Raji (cell line): Measurements from ENCODE around the gene KRT74.

Experiments
- POLR2A ChIP-seq: IDR thresholded peaks from 2 replicates; pipeline ENCODE4 v1.6.1; 2011; ENCODE audit warnings: low read depth, low read length, control low read depth; ENCODE audit not compliant: insufficient read depth

Gene KRT74

GRCh38 chr12:52573743-52574142 is at the start of gene KRT74:
Gene KRT74, minus strand, starts transcription at chr12:52573843. Its CDS starts 66 bp downstream, at chr12:52573777.
- TF ChIP-seq POLR2A, result no peak

GRCh38 chr12:52622349-52622748 is 48.7 kb upstream of the KRT74 start:
- TF ChIP-seq POLR2A, result no peak

DNA sequence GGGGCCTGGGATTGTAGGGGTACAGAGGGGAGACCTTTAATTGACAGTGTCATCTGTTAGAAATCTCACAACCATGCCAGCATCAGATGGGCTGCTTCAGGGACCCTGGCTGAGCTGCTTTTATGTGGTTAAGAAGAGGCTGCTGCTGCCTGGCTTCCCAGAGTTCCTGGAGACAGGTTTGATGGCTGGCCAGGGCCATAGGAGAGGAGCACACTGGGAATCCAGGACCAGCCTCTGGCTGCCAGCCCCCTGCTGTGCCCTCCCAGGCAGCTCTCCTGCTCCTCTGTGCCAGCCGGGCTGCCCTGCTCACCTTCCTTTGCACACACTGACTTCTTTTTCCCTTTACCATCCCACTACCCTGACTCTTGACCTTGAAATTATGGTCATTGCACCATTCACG is 45.2 kb upstream of the KRT74 start:
- TF ChIP-seq POLR2A, result no peak

GRCh38 chr12:52618216-52618615 is 44.6 kb upstream of the KRT74 start, which contains the start of gene KRT73:
Gene KRT73, minus strand, starts transcription at chr12:52618559. Its CDS starts 35 bp downstream, at chr12:52618524.
- no peak for TF ChIP-seq POLR2A

DNA sequence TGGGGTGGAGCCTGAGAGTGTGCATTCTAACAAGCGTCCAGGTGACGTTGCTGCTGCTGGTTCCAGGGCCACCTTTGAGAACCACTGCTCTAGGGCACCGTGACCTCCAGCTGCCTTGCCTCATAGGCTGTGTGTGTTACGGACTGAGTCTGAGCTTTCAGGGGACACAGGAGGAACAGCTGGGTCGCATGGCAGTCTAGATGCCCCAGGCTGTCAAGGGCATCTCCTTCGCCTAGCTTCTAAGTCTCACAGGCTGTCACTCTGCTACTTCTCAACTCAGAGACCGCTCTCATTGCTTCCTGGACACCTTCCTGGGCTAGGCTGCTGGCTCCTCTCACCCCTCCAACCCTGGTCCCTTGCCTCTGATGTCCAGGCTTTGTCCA is 43.8 kb upstream of the KRT74 start:
- no peak for TF ChIP-seq POLR2A

- no peak for TF ChIP-seq POLR2A
Measured at GRCh38 chr12:52616680-52617402, 43.2 kb upstream of the KRT74 start.

DNA sequence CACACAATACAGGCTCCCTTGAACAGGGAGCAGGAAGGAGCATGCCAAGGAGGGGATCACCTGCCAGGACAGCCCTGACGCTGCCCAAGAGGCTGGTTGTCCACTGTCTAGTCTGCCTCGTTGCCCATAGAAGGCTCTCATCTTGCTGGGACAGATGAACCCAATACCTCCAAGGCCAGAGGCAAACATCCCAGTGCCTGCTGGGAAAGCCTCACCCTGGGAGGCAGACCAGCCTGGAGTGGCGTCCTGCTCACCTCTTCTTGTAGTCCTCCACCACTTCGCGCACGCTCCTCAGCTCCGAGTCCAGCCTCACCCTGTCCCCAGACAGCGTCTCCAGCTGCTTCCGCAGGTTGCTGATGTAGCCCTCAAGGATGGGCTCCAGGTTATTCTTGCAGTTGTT is 42.3 kb upstream of the KRT74 start:
- TF ChIP-seq POLR2A, result no peak

DNA sequence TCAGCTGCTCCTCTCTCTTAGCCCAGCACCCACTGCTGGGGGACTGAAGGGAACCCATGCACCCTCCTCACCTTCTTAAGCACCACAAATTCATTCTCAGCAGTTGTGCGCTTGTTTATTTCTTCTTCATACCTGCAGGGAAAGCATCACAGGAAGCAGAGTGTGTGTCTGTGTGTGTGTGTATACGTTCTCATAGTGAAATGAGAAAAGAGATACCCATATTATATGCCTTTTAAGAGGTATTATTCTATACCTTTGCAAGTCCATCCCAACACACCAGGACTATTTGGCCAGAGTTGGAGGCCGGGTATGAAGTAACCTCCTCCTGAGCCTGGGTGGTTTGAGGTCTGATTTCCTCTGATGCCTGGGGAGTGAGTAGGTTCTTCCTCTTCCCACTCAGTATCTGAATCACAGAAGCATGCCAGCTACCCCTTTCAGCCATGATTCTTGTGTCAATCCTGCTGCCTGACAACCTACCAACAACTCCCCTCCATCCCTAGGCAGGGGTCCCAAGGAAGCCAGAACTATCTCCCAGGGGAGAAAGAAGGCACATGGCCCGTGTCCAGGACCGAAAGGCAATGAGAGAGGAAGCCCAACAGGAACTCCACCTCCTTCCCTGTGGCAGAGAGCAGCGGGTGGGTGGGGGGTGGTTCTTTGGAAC is 41.7 kb upstream of the KRT74 start:
- TF ChIP-seq POLR2A, result no peak

GRCh38 chr12:52614381-52615207 is 41.0 kb upstream of the KRT74 start:
- no peak for TF ChIP-seq POLR2A

GRCh38 chr12:52613384-52614030 is 39.9 kb upstream of the KRT74 start:
- no peak for TF ChIP-seq POLR2A

DNA sequence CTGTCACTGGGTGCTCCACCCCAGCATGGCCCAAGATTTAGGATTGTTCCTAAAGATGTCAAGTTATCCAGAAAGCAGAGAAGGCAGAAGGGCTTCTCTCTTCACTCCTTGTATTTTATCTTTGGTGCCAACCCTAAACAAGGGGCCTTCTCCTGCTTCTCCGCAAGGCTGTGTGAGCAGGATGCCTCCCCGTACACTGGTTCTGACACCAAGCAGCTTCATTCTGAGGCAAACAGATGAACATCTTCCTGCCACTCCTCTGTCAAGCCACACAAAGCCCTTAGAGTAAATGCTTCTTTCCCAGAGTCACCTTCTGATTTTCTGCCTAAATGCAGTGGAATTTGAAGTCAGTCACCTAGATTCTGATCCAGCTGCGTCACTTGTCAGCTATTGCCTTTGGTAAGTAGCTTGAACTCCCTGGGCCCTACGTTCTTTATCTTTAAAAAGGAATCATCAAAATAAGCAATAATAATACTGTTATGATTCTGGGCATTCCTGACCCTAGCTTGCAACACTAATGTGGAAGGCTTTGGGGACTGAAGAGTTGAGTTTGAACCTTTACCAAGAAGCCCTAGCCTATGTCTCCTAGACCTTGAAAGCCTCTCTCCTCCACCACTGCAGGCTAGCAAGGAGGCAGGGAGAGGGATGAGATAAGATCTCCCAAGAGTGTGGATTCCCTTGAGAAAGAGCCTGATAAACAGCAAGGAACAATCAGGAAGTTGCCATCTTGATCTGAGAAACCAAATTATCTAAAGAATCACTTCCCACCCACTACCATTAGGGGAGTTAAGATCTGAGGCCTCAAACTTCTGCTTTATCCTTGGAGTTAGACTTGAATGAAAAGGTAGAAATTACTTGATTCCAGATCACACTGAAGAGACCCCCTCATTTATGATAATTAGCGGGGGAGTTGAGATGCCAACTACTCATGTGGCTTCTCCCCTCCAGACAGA is 39.1 kb upstream of the KRT74 start:
- no peak for TF ChIP-seq POLR2A

DNA sequence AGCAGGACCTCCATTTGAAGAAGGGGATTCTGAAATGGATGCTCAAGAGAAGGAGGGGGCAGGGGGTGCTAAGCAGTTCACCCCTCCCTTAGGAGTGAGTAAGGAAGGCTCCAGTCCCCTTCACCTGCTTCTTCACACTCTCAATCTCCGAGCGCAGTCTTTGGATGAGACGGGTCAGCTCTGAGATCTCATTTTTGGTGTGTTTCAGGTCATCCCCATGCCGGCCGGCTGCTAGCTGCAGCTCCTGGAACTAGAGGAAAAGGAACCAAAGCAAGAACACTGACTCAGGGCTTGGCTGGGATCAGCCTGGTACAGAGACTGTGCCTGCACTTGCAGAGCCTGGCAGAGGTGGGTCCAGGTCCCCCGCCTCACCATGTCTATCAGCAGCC is 37.4 kb upstream of the KRT74 start:
- no peak for TF ChIP-seq POLR2A

DNA sequence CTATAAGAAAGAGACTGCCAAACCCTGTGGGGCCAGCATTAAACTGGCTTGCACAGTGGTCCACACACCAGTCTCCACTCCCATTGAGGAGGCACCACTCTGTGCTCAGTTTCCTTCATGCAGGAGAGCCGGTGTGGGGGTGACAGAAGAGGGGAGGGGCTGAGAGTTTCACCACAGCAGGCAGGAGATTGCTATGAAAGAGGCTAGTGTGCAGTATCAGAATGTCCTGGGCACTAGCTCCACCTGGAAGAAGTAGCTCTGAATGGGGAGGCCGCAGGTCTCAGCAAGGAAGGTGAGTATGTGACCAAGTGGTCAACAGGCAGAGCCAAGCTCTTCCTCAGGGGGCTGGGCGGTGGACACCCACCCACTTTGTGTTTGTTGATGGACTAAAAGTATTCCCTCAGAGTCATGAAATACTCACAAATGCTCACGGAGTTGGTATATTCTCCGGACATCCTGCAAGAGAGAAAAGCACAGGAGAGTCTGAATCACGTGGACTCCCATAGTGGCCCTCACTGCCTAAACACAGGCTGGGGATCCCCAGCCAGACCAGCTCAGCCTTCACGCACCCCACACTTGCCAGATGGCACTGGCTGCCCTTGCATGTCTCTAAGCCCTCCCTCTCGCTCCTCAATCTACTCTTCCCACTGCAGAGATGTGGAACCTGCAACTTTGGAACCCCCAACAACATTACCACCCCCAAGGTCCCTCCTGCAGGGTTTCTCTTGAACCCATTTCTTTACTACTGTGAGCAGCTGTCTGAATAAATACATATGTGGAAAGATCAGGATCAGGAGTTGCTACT is 35.4 kb upstream of the KRT74 start:
- TF ChIP-seq POLR2A, result no peak

- TF ChIP-seq POLR2A, result no peak
Measured at GRCh38 chr12:52608161-52608560, 34.5 kb upstream of the KRT74 start.

GRCh38 chr12:52607314-52607713 is 33.7 kb upstream of the KRT74 start:
- no peak for TF ChIP-seq POLR2A
